K562 (cell line): ENCODE data around the gene GRAMD2A. TPM values are rescaled to one million over a fixed set of nuclear protein-coding genes. Genes with fewer than 3 reads are reported as not detected.

ENCODE experiments used
- CTBP1 ChIP-seq: fragments of 450-650 bp; IDR thresholded peaks from 2 replicates; pipeline ENCODE4 v1.6.1; 2016; ENCODE audit warnings: borderline replicate concordance
- ESRRB ChIP-seq: fragments of 250-450 bp; sonication (Bioruptor Pico); IDR thresholded peaks from 2 replicates; pipeline ENCODE4 v1.5.0; 2020; ENCODE audit warnings: mild to moderate bottlenecking, moderate library complexity, borderline replicate concordance
- FOXK2 ChIP-seq, 2 experiments: fragments of 450-650 bp; IDR thresholded peaks in 1 of 2; conservative IDR thresholded peaks in 1 of 2; 2 replicates each; pipeline ENCODE4 v1.6.1; 2016; ENCODE audit warnings: low read depth in 2 of 2, mild to moderate bottlenecking in 1 of 2
- GABPA ChIP-seq: fragments of 200-800 bp; sonication (Bioruptor generic); conservative IDR thresholded peaks from 2 replicates; pipeline ENCODE4 v1.6.1; 2016; ENCODE audit warnings: low read depth, missing genetic modification characterization, missing compliant biosample characterization
- ILF3 ChIP-seq: fragments of 450-650 bp; IDR thresholded peaks from 2 replicates; pipeline ENCODE4 v1.6.1; 2018; ENCODE audit warnings: antibody characterized with exemption, mild to moderate bottlenecking, moderate library complexity, borderline replicate concordance
- KDM4B ChIP-seq, 2 experiments: fragments of 450-650 bp in 1 of 2; sonication (generic) in 1 of 2; IDR thresholded peaks; 2 replicates each; pipeline ENCODE4 v1.6.1; 2016 to 2017; ENCODE audit warnings: borderline replicate concordance in 2 of 2, antibody characterized with exemption in 1 of 2, low read depth in 1 of 2, mild to moderate bottlenecking in 1 of 2
- KLF1 ChIP-seq: fragments of 450-650 bp; IDR thresholded peaks from 2 replicates; pipeline ENCODE4 v1.6.1; 2016; ENCODE audit warnings: missing genetic modification characterization, missing compliant biosample characterization
- PYGO2 ChIP-seq: fragments of 450-650 bp; IDR thresholded peaks from 2 replicates; pipeline ENCODE4 v1.6.1; 2016; ENCODE audit warnings: mild to moderate bottlenecking, missing genetic modification characterization, moderate library complexity, missing compliant biosample characterization
- SMARCE1 ChIP-seq: fragments of 450-650 bp; IDR thresholded peaks from 2 replicates; pipeline ENCODE4 v1.7.1; 2016; ENCODE audit warnings: mild to moderate bottlenecking
- SPI1 ChIP-seq: IDR thresholded peaks from 2 replicates; pipeline ENCODE4 v1.6.1; 2011; ENCODE audit warnings: low read depth, low read length, control low read depth, borderline replicate concordance
- ZBTB8A ChIP-seq: fragments of 450-650 bp; IDR thresholded peaks from 2 replicates; pipeline ENCODE4 v1.6.1; 2018; ENCODE audit warnings: mild to moderate bottlenecking, moderate library complexity; ENCODE audit not compliant: partially characterized antibody
- ZFP30 ChIP-seq: fragments of 250-450 bp; sonication (Bioruptor Pico); IDR thresholded peaks from 2 replicates; pipeline ENCODE4 v1.8.0; 2022; ENCODE audit warnings: moderate library complexity, mild to moderate bottlenecking, inconsistent platforms, borderline replicate concordance
- ZNF586 ChIP-seq: fragments of 450-650 bp; formaldehyde crosslinking; conservative IDR thresholded peaks from 2 replicates; pipeline ENCODE4 v1.4.0; 2020; ENCODE audit warnings: mild to moderate bottlenecking, moderate library complexity
- polyA plus RNA-seq, 8 experiments: library from polyadenylated mRNA; depleted of rRNA in 4 of 8; stranded (reverse) in 5 of 8; unstranded in 3 of 8; fragments of >200 nt; fragmentation: Nextera tagmentation in 2 of 8; fragmentation: Illumina TruSeq in 1 of 8; extraction: Ambion mirVana in 2 of 8; extraction: Trizol in 1 of 8; gene quantifications; 2 replicates each; pipeline versions ENCODE4 v1.2.1 to v1.2.3, GENCODE V29; 2011 to 2014; ENCODE audit warnings: inconsistent platforms in 1 of 8, missing spikeins in 1 of 8
- total RNA-seq, 7 experiments: library from RNA; depleted of rRNA in 6 of 7; stranded (reverse); fragments of >200 nt in 6 of 7; fragmentation: Illumina TruSeq in 2 of 7; extraction: Trizol in 2 of 7; gene quantifications; 2 replicates each; pipeline versions ENCODE4 v1.2.1 to v1.2.3, GENCODE V29; 2011 to 2021; ENCODE audit warnings: low replicate concordance in 1 of 7
- TF ChIP-seq, protein P1 (sequence below): IDR thresholded peaks from 2 replicates; pipeline ENCODE4 v1.6.1; 2011; ENCODE audit not compliant: insufficient read length; ENCODE audit errors: extremely low read depth
- TF ChIP-seq, protein P2 (sequence below): fragments of 450-650 bp; IDR thresholded peaks from 2 replicates; pipeline ENCODE4 v1.6.1; 2016; ENCODE audit warnings: antibody characterized with exemption
- TF ChIP-seq, protein P3 (sequence below), 2 experiments: fragments of 450-650 bp in 1 of 2; sonication (generic) in 1 of 2; formaldehyde crosslinking in 1 of 2; IDR thresholded peaks; 2 replicates each; pipeline versions ENCODE4 v1.7.1 to v1.9.0; 2016 to 2022; ENCODE audit warnings: inconsistent platforms in 1 of 2, mild to moderate bottlenecking in 1 of 2, missing genetic modification reagents in 1 of 2
- TF ChIP-seq, protein P4 (sequence below): sonication (generic); formaldehyde crosslinking; IDR thresholded peaks from 2 replicates; pipeline ENCODE4 v1.9.0; 2022; ENCODE audit warnings: mild to moderate bottlenecking, missing genetic modification reagents

GRAMD2A gene
- total and polyA plus RNA-seq, 9 of the 15 experiments (the other 6 are each of a cell fraction or from before 2014, with no cell fraction given) = 0.08 to 0.22 TPM; not detected in 7

DNA sequence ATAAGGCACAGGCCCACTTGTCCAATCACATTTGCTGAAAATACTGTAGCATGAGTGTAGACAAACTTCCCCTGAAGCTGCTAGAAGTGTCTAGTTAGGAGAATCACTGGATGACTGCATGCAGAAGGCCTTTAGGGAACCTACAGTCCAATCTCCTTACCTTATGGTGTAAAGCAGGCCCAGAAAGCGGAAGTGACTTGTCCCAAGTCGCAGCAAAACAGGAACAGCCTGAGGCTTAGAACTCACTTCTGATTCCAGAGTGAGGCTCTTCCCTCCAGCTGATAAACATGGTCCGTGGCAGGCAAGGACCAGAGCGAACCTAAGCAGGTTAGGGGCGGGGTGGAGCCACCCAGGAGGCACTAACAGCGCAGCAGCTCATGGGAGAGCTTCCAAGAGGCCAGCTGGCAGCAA, 2.5 kb downstream of the GRAMD2A start (continued):
- TF ChIP-seq, protein P1, sequence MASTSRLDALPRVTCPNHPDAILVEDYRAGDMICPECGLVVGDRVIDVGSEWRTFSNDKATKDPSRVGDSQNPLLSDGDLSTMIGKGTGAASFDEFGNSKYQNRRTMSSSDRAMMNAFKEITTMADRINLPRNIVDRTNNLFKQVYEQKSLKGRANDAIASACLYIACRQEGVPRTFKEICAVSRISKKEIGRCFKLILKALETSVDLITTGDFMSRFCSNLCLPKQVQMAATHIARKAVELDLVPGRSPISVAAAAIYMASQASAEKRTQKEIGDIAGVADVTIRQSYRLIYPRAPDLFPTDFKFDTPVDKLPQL = no peak
- TF ChIP-seq KDM4B (IDR thresholded peaks at IDR 0.05; ENCODE audit: borderline replicate concordance in 2 of 2, low read depth in 1 of 2) (no peak), SPI1 (peak; percentile 99), CTBP1 (0 out of 2 replicates have a peak, but pooled peaks have one; percentile 32), ZBTB8A (no peak), ESRRB (CRISPR knock-in tag) (no peak), ZNF586 (CRISPR knock-in tag) (no peak), SMARCE1 (no peak), ILF3 (no peak), GABPA (tag) (0 out of 2 replicates have a peak, but pooled peaks have one; percentile 31), FOXK2 (conservative IDR thresholded peaks at IDR 0.05 in 1 of 2, IDR thresholded peaks at IDR 0.05 in 1 of 2; ENCODE audit: low read depth in 2 of 2) (peak; percentile 50 to 59; a peak in 3 of 4 replicates), KLF1 (tag) (no peak), ZFP30 (CRISPR knock-in tag) (no peak), PYGO2 (no peak)
- TF ChIP-seq, protein P2, sequence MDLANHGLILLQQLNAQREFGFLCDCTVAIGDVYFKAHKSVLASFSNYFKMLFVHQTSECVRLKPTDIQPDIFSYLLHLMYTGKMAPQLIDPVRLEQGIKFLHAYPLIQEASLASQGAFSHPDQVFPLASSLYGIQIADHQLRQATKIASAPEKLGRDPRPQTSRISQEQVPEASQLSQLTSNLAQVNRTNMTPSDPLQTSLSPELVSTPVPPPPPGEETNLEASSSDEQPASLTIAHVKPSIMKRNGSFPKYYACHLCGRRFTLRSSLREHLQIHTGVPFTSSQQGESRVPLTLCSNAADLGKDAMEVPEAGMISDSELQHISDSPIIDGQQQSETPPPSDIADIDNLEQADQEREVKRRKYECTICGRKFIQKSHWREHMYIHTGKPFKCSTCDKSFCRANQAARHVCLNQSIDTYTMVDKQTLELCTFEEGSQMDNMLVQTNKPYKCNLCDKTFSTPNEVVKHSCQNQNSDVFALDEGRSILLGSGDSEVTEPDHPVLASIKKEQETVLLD = no peak
- TF ChIP-seq, protein P3, sequence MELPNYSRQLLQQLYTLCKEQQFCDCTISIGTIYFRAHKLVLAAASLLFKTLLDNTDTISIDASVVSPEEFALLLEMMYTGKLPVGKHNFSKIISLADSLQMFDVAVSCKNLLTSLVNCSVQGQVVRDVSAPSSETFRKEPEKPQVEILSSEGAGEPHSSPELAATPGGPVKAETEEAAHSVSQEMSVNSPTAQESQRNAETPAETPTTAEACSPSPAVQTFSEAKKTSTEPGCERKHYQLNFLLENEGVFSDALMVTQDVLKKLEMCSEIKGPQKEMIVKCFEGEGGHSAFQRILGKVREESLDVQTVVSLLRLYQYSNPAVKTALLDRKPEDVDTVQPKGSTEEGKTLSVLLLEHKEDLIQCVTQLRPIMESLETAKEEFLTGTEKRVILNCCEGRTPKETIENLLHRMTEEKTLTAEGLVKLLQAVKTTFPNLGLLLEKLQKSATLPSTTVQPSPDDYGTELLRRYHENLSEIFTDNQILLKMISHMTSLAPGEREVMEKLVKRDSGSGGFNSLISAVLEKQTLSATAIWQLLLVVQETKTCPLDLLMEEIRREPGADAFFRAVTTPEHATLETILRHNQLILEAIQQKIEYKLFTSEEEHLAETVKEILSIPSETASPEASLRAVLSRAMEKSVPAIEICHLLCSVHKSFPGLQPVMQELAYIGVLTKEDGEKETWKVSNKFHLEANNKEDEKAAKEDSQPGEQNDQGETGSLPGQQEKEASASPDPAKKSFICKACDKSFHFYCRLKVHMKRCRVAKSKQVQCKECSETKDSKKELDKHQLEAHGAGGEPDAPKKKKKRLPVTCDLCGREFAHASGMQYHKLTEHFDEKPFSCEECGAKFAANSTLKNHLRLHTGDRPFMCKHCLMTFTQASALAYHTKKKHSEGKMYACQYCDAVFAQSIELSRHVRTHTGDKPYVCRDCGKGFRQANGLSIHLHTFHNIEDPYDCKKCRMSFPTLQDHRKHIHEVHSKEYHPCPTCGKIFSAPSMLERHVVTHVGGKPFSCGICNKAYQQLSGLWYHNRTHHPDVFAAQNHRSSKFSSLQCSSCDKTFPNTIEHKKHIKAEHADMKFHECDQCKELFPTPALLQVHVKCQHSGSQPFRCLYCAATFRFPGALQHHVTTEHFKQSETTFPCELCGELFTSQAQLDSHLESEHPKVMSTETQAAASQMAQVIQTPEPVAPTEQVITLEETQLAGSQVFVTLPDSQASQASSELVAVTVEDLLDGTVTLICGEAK (IDR thresholded peaks at IDR 0.05) = 0 out of 2 replicates have a peak, but pooled peaks have one; percentile 27
- TF ChIP-seq, protein P3 (CRISPR knock-in tag; IDR thresholded peaks at IDR 0.05) = no peak
- TF ChIP-seq, protein P4, sequence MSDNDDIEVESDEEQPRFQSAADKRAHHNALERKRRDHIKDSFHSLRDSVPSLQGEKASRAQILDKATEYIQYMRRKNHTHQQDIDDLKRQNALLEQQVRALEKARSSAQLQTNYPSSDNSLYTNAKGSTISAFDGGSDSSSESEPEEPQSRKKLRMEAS (CRISPR knock-in tag) = peak; percentile 14; the same call in 1 of the 2 replicates
